ENCODE data around the gene DNAJC10. TPM values are rescaled to one million over a fixed set of nuclear protein-coding genes. Genes with fewer than 3 reads are reported as not detected.

The DNAJC10 gene
- total and polyA plus RNA-seq, 10 of the 15 experiments (the other 5 are each of a cell fraction or from before 2014, with no cell fraction given) = 9.1 to 67.9 (median 38.2) TPM

- TF ChIP-seq GABPA (IDR thresholded peaks at IDR 0.05; ENCODE audit: low read depth) (no peak), BACH1 (IDR thresholded peaks at IDR 0.05; ENCODE audit: borderline replicate concordance) (no peak), STAT1 (conservative IDR thresholded peaks at IDR 0.05) (no peak), CEBPZ (IDR thresholded peaks at IDR 0.05; ENCODE audit: low read depth, low read length) (no peak)
Measured at GRCh38 chr2:182814804-182815203, 98.7 kb downstream of the DNAJC10 start (continued).

GRCh38 chr2:182816866-182817265, 100.8 kb downstream of the DNAJC10 start:
- in situ Hi-C loops (cut with MboI) = no loop called here
- POLR2A ChIA-PET = no interaction called here
- H3K79me2 ChIP-seq (ENCODE audit: control insufficient read depth, insufficient read depth, low read length) = no peaks in the 10 kb centered on the region
- H2AFZ ChIP-seq (ENCODE audit: control insufficient read depth, low read depth, low read length) = no peak overlapping the region
- no peaks in the 10 kb centered on the region for H3K4me1 ChIP-seq (ENCODE audit: control insufficient read depth, insufficient read depth, low read length)
- CTCF ChIA-PET = no interaction called here
- FAIRE-seq (no peak), ATAC-seq (no peak), DNase-seq (ENCODE audit: low read depth, low spot score) (no peak)
- intact Hi-C loops (cut with micrococcal nuclease; ENCODE audit: unreplicated experiment) = no loop called here
- H3K9ac ChIP-seq (ENCODE audit: control insufficient read depth, insufficient read depth, low read length) = no peak overlapping the region
- RAD21 ChIA-PET (ENCODE audit: unreplicated experiment) = no interaction called here
- SMC1A ChIA-PET (ENCODE audit: uncharacterized antibody, unreplicated experiment) = interaction anchor here (1.1 to 1.3 kb wide), 2 partner anchors 9 to 226 kb away, joined by 3 to 4 read pairs; no protein-coding TSS in a partner anchor
- no peaks in the 10 kb centered on the region for H3K9me3 ChIP-seq (replicated peaks; ENCODE audit: control insufficient read depth, insufficient read depth, low read length)
- no peak overlapping the region for H3K4me3 ChIP-seq
- H3K4me2 ChIP-seq (ENCODE audit: control insufficient read depth, insufficient read depth) = no peak overlapping the region
- H4K20me1 ChIP-seq (ENCODE audit: control insufficient read depth, insufficient read depth) = no peaks in the 10 kb centered on the region
- no TSS peak for BruUV-seq (replicated peaks)
- no peak overlapping the region for H3K27ac ChIP-seq (ENCODE audit: control insufficient read depth, insufficient read depth)
- TF ChIP-seq ZBTB40 (IDR thresholded peaks at IDR 0.05; ENCODE audit: borderline replicate concordance) = no peak
- no peak for TF ChIP-seq PAX8 (IDR thresholded peaks at IDR 0.05)
- TF ChIP-seq USF2 (IDR thresholded peaks at IDR 0.05; ENCODE audit: borderline replicate concordance, low read depth, low read length) = no peak
- TF ChIP-seq FOXK2 (IDR thresholded peaks at IDR 0.05) = no peak
- no peak for TF ChIP-seq BHLHE40 (IDR thresholded peaks at IDR 0.05; ENCODE audit: borderline replicate concordance in 1 of 2, low read depth in 2 of 2, low read length in 1 of 2)
- no peak for TF ChIP-seq DPF2 (IDR thresholded peaks at IDR 0.05)
- no peak for TF ChIP-seq EED (IDR thresholded peaks at IDR 0.05; ENCODE audit: low read depth)
- no peaks in the 10 kb centered on the region for H3K36me3 ChIP-seq (ENCODE audit: control insufficient read depth in 2 of 2, insufficient read depth in 2 of 2, low read length in 1 of 2)
- peaks cover 0 to 2% of the 10 kb centered on the region in 2 experiments; a peak in 1 of 4 replicates for H3K27me3 ChIP-seq (replicated peaks in 1 of 2; ENCODE audit: control insufficient read depth in 2 of 2, insufficient read depth in 2 of 2, low read length in 1 of 2)

Data from GM12878 (cell line).